DMS79 (cell line): Measurements from ENCODE around the gene BACE2.
"Not testable (repeated sequence)": the region's sequence is repeated elsewhere in the genome, so short reads cannot be mapped to it uniquely, and the experiment has no call there.

ENCODE experiments used
- DNase-seq: peaks from one replicate; lab custom pipeline; 2025; lab: John Stamatoyannopoulos, UW

The BACE2 gene

DNA sequence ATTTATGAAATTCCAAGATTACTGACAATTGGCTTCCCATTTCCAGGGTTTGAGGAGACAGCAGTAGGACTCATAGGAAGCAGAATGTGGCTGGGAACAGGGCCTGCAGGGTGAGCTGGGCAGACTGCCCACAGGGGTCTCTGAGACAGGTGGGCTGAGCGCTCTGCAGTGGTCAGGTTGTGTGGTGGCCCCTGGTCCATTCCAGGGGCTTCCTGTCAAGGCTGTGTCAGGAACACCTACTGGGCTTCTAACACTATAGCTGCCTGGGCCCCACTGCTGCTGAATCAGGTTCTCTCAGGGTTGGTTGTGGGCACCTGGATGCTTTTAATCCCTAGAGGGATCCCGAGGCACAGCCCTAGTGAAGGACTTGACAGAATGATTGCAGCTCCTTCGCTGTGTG is 72.1 kb downstream of the BACE2 start:
- no peak for DNase-seq

DNA sequence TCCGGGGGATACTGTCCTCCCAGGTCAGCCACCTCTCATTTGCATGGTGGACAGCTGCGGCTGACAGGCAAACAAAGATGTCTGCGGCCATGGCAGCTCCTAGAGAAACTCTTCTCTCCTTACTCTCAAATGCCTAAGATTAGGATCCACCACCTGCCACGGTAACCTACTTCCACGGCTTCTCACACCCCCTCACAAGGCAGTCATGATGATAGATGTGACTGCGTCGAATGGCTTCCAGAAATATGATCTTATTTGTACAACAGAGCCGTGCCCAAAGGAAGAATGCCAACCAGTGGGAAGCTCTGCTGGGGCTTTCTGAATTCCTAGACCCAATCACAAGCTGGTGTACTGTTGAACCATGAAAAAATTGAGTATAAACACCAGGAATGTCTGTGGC is 73.4 kb downstream of the BACE2 start:
- no peak for DNase-seq

GRCh38 chr21:41242238-41242829 is 74.4 kb downstream of the BACE2 start:
- DNase-seq, result no peak

DNA sequence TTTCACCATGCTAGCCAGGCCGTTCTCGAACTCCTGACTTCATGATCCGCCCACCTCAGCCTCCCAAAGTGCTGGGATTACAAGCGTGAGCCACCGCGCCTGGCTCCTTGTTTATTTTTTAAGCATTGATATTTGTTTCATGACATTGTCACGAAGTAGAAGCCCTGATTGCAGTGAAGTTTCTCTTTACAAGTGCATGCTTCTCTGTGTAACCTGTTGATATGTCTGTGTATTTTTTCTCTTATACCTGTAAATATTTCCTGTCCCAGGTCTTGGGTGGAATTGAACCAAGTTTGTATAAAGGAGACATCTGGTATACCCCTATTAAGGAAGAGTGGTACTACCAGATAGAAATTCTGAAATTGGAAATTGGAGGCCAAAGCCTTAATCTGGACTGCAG is 75.1 kb downstream of the BACE2 start:
- no peak for DNase-seq

- not testable (repeated sequence) for DNase-seq
Measured at GRCh38 chr21:41244266-41244880, 76.4 kb downstream of the BACE2 start.

GRCh38 chr21:41245509-41246135 is 77.7 kb downstream of the BACE2 start:
- DNase-seq, result no peak

DNA sequence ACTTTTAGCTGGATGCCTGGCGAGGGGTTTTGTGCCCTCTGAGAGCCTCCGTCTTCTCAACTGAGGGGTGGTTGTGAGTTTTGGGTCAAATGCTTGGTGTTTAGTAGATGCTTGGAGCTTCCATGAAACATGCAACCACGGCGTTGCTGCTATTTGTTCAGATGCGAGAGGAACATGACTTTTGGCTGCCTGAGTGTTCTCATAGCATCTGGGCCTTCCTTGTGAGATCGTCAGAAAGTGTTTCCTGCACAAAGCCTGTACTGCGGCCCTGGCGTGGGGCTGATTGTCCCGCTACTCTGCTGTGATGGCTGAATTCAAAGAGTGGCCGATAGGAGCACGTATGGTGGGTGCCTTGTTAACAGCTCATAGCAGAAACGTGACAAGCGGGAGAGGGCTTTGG is 78.8 kb downstream of the BACE2 start:
- no peak for DNase-seq

- DNase-seq, result no peak
Measured at GRCh38 chr21:41247561-41248545, 79.9 kb downstream of the BACE2 start.

GRCh38 chr21:41249476-41249875 is 81.5 kb downstream of the BACE2 start:
- DNase-seq, result no peak

GRCh38 chr21:41250519-41250918 is 82.6 kb downstream of the BACE2 start:
- DNase-seq, result no peak

- no peak for DNase-seq
Measured at GRCh38 chr21:41251961-41252642, 84.1 kb downstream of the BACE2 start.

GRCh38 chr21:41254090-41254700 is 86.2 kb downstream of the BACE2 start:
- DNase-seq, result no peak

DNA sequence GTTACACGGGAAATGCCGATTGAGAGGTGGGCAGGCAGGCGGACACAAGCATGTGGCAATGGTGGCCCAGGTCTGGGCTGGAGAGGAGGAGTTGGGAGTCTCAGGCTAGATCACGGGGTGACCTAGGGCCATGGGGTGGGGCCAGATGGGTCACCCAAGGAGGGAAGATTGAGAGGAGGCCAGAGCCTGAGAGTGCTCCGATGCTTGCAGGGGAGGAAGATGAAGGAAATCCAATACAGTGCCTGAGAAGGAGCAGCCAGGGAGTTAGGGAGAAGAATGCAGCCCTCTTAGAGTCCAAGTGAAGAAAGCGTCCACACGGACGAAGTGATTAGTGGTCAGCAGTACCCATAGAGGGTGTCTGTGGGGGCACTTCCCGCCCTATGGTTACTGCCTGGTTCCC is 87.2 kb downstream of the BACE2 start:
- DNase-seq, result no peak

DNA sequence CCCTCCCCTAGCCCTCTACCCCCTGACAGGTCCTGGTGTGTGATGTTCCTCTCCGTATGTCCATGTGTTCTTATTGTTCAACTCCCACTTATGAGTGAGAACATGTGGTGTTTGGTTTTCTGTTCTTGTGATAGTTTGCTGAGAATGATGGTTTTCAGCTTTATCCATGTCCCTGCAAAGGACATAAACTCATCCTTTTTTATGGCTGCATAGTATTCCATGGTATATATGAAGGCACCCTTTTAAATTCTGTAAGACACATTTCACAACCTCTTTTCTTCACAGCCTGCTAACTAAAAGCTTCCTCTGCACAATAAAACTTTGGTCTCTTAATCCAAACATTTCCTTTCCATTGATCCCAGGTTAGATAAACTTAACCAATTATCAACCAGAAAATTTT is 88.3 kb downstream of the BACE2 start:
- not testable (repeated sequence) for DNase-seq

DNA sequence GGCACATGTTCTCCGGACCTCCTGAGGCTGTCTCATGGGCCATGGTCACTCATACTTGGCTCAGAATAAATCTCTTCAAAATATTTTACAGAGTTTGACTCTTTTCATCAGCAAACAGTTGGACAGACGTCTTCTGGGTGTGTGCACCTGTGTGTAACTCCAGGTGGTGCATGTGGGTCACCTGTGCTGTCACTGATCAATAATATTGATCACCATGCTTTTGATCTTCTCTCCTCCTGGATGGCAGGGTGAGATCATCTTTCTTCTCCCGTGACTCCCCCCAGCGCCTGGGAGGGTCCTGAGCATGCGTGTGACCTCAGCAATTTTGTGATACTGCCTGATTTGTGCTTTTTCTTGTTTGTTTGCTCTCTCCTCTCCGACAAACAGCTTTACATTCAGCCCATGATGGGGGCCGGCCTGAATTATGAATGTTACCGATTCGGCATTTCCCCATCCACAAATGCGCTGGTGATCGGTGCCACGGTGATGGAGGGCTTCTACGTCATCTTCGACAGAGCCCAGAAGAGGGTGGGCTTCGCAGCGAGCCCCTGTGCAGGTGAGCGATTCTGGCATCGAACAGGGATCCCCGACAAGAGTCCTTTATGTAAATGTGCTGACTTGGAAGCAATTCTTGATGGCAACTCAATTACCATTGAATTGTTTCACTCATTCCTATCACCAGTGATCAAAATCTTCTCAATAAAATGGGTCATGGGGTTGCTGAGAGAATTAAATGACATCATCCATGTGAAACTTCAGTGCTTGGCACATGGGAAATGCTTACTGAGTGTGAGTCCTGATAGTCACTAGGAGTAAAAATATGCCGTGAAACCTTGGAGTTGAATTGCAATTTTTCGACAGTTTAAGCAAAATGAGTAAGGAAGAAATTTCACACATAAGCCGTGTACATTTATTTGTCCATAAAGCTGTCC is 89.1 kb downstream of the BACE2 start:
- DNase-seq, result no peak

DNA sequence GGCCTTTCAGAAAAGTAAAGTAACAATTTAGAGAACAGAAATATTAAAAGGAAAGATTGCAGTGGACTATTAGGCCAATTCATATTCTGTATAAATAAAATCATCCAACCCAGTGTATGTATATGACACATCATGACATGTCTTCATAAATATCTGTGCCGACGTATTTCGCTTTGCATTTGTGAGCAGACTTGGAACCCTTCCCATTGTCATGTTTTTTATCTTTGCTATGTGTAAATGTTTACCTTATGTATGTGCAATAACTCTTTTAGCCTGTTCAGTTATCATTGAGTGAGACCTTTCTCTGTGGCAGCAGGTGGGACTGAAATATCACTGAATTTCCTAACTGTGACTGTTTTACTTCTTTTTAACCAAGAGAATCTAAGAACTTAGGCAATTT is 90.7 kb downstream of the BACE2 start:
- no peak for DNase-seq

DNA sequence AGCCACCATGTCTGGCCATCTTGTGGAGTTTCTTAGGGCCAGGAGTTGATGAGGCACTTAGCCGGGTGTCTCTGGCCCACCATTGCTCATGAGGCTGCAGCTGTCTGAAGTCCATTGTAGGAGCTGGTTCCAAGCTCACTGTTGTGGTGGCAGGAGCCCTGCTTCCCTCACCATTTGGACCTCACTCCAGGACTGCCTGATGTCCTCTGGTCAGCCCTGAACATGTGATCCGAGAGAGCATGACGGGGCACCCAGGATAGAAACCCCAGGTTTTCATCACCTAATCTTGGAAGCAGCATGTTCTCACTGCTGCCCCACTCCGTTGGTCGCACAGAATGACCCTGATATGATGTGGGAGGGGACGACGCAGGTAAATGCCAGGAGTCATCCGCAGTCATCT is 92.5 kb downstream of the BACE2 start:
- DNase-seq, result no peak

- DNase-seq, result no peak
Measured at GRCh38 chr21:41267346-41267745, 99.4 kb downstream of the BACE2 start.

- no peak for DNase-seq
Measured at GRCh38 chr21:41269535-41269934, 101.6 kb downstream of the BACE2 start.

DNA sequence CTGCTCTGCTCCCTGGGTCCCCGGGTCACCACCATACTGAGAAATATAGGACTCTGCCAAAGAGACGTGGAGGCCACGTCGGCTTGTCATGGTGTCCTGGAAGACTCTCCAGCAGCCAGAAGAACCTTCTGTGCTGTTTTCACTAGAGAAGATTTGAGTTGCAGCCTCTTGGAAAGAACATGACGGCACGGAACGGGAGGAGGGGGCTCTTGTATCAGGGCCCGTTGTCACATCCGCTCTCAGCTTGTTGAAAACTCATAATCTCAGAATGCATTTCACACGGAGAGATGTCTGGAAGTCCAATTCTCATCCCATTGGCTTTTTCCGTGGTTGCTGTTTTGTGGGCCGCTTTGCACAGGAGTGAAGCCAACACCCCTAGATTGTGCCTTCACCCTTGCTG is 109.2 kb downstream of the BACE2 start:
- no peak for DNase-seq
